WI38 (cell line): ENCODE data around the gene ZXDB.
A peak's percentile ranks its signal among the peaks of the same experiment; 100 is the strongest.
"Not testable (repeated sequence)": the region's sequence is repeated elsewhere in the genome, so short reads cannot be mapped to it uniquely, and the experiment has no call there.

Experiments
- H3K4me3 ChIP-seq: 2 replicates; pipeline ENCODE4 v1.5.1; 2011; ENCODE audit warnings: low read depth, mild to moderate bottlenecking, control low read depth, low read length
- CTCF ChIP-seq: IDR thresholded peaks from 2 replicates; pipeline ENCODE4 v1.5.1; 2012; ENCODE audit warnings: low read depth, mild to moderate bottlenecking, control low read depth, low read length

Gene ZXDB

DNA sequence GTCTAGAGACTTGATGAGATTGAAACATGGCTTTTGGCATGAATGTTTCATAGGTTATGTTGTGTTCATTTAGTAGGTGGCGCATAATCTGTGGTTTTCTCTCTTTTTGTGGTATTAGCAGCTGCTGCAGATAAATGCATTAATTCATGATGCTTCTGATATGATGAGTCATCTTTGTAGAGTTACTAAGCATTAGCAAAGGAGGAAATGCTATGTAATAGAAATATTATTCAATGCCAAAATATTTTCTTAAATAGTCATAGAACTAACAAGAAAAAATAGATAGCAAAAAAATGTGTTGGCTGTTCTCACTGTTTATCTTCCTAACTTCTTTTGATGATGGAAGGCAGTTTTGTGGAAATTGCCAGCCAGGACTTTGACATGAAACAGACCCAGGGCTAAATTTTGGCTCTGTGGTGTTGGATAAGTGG lies 3.6 kb downstream of the ZXDB start:
- peak overlapping the region; percentile 41 for H3K4me3 ChIP-seq
- no peak for TF ChIP-seq CTCF

DNA sequence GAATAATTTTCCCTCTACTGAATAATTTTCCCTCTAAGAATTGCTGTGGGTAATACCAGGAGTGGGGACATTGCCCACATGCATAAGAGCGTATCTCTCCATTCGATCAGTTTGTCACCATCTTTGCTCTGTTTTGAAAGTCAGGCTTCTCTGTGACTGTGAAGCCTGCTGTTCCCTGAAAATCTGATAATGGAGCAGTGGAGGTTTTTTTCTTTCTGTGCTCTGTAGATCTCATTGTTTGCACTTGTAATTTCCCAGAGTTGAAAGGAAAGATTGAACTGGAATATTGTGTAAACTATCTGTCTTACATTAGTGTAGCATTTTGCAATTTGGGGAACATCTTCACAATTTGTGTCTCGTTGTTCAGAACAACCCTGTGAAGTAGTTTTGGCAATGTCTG lies 4.3 kb downstream of the ZXDB start:
- no peak for TF ChIP-seq CTCF
- H3K4me3 ChIP-seq = peak overlapping the region; percentile 41

DNA sequence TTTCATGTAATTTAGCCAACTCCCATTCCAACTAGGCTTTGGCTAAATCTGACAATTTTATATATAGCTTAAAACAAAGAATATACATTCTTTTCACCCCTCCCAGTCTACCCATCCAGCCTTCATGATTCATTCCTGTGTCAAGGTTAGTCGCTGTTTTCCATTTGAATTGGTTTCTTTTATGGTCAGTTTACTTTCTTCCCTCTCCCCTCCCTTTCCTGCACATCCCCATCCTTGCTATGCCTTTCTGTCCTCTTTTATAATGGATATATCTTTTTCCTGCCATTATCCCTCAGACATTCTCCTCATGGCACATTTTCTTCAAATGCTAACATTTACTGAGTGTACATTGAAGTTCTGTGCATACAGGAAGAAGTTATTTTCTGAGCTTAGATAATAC lies 4.7 kb downstream of the ZXDB start:
- no peak for TF ChIP-seq CTCF
- peak overlapping the region; percentile 41 for H3K4me3 ChIP-seq

DNA sequence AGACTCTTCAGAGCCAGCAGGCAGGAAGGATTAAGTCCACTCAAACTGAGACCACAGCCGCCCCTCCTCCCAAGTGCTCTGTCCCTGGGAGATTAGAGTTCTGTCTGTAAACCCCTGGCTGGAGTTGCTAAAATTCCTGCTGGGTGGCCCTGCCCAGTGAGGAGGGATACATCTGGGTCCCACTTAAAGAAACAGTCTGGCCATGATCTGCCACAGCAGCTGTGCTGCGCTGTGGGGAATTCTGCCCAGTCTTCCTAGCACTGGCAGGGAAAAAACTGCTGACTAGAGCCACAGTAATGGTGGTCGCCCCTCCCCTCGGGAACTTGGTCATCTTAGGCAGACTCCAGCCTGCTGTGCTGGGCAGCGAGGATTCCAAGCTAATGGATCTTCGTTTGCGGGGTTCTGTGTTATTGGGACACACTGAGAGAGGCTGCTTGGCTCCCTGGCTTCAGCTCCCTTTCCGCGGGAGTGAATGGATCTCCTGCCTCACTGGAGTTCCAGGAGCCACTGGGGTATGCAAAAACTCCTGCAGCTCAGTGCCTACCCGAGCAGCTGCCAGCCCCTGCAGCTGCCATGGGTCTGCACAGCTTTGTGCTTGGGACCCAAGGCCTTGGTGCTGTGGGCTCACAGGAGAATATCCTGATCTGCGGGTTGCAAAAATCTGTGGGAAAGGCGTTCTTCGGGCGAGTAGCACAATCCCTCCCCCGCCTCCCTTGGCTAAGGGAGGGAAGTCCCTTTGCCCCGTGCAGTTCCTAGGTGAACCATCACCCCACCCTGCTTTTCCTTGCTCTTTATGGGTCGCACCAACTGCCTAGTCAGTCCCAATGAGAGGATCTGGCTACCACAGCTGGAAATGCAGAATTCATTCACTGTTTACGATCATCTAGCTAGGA lies 15.7 kb downstream of the ZXDB start:
- H3K4me3 ChIP-seq = 0 out of 2 replicates have a peak overlapping the region, but pooled peaks have one; percentile 20
- TF ChIP-seq CTCF = no peak

GRCh38 chrX:57613351-57613750 lies 21.5 kb downstream of the ZXDB start:
- not testable (repeated sequence) for H3K4me3 ChIP-seq

DNA sequence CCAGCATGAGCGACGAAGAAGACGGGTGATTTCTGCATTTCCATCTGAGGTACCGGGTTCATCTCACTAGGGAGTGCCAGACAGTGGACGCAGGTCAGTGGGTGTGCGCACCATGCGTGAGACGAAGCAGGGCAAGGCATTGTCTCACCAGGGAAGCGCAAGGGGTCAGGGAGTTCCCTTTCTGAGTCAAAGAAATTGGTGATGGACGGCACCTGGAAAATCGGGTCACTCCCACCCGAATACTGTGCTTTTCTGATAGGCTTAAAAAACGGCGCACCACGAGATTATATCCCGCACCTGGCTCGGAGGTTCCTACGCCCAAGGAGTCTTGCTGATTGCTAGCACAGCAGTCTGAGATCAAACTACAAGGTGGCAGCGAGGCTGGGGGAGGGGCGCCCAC lies 37.6 kb downstream of the ZXDB start:
- H3K4me3 ChIP-seq = not testable (repeated sequence)

DNA sequence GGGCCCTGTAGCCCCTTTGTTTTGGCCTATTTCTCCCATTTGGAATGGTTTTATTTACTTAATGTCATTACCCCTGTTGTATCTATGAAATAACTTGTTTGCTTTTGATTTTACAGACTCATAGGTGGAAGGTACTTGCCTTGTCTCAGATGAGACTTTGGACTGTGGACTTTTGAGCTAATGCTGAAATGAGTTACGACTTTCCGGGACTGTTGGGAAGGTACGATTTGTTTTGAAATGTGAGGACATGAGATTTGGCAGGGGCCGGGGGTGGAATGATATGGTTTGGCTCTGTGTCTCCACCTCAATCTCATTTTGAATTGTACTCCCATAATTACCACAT lies 48.8 kb downstream of the ZXDB start:
- no peak for TF ChIP-seq CTCF
- no peak overlapping the region for H3K4me3 ChIP-seq

GRCh38 chrX:57641338-57641737 lies 49.5 kb downstream of the ZXDB start:
- no peak for TF ChIP-seq CTCF

More at GRCh38 chrX:57641338-57641737, 49.5 kb downstream of the ZXDB start:
- no peak overlapping the region for H3K4me3 ChIP-seq
